Measurements from ENCODE around the gene TGFBR3.

GRCh38 chr1:91769742-91770141 is 116.2 kb downstream of the TGFBR3 start:
- TF ChIP-seq, protein P1, sequence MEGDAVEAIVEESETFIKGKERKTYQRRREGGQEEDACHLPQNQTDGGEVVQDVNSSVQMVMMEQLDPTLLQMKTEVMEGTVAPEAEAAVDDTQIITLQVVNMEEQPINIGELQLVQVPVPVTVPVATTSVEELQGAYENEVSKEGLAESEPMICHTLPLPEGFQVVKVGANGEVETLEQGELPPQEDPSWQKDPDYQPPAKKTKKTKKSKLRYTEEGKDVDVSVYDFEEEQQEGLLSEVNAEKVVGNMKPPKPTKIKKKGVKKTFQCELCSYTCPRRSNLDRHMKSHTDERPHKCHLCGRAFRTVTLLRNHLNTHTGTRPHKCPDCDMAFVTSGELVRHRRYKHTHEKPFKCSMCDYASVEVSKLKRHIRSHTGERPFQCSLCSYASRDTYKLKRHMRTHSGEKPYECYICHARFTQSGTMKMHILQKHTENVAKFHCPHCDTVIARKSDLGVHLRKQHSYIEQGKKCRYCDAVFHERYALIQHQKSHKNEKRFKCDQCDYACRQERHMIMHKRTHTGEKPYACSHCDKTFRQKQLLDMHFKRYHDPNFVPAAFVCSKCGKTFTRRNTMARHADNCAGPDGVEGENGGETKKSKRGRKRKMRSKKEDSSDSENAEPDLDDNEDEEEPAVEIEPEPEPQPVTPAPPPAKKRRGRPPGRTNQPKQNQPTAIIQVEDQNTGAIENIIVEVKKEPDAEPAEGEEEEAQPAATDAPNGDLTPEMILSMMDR (IDR thresholded peaks at IDR 0.05), result no peak
- no peak for TF ChIP-seq POLR2A (IDR thresholded peaks at IDR 0.05)
